Measurements from ENCODE around the gene MALT1. TPM values are rescaled to one million over a fixed set of nuclear protein-coding genes. Genes with fewer than 3 reads are reported as not detected.

The MALT1 gene
- total RNA-seq, 1 experiment from 2014 or later, result 34.0 TPM

GRCh38 chr18:58787536-58788149 is 116.4 kb downstream of the MALT1 start:
- in situ Hi-C loops (cut with HindIII; ENCODE audit: low pct_unique_long_range_greater_than_20kb, low sequenced_read_pairs), result no loop called here
- H3K9me3 ChIP-seq (ENCODE audit: control insufficient read depth, insufficient read depth, low read depth, low read length), result no peaks in the 10 kb centered on the region
- BruUV-seq (replicated peaks), result no TSS peak
- peaks cover 45% of the 10 kb centered on the region for H3K4me1 ChIP-seq (ENCODE audit: control insufficient read depth, insufficient read depth, low read length)
- peak overlapping the region; percentile 96 for H3K27ac ChIP-seq (ENCODE audit: low read length)
- H3K36me3 ChIP-seq (ENCODE audit: control insufficient read depth, insufficient read depth, low read length), result no peaks in the 10 kb centered on the region
- no peak overlapping the region for H3K4me3 ChIP-seq (ENCODE audit: low read depth in 2 of 2, low read length in 2 of 2)
- ATAC-seq, result no peak
- ChIA-PET POLR2A (no interaction called here), CTCF (no interaction called here)
- no peaks in the 10 kb centered on the region for H3K27me3 ChIP-seq (ENCODE audit: control insufficient read depth, insufficient read depth, low read length)
- intact Hi-C loops (cut with micrococcal nuclease; ENCODE audit: unreplicated experiment), result loop anchor here (5.0 kb wide), 1 partner anchor 75 kb away; the partner anchor contains the start of gene ZNF532
- DNase-seq (ENCODE audit: low read depth, low spot score), result no peak
- TF ChIP-seq, protein P1, sequence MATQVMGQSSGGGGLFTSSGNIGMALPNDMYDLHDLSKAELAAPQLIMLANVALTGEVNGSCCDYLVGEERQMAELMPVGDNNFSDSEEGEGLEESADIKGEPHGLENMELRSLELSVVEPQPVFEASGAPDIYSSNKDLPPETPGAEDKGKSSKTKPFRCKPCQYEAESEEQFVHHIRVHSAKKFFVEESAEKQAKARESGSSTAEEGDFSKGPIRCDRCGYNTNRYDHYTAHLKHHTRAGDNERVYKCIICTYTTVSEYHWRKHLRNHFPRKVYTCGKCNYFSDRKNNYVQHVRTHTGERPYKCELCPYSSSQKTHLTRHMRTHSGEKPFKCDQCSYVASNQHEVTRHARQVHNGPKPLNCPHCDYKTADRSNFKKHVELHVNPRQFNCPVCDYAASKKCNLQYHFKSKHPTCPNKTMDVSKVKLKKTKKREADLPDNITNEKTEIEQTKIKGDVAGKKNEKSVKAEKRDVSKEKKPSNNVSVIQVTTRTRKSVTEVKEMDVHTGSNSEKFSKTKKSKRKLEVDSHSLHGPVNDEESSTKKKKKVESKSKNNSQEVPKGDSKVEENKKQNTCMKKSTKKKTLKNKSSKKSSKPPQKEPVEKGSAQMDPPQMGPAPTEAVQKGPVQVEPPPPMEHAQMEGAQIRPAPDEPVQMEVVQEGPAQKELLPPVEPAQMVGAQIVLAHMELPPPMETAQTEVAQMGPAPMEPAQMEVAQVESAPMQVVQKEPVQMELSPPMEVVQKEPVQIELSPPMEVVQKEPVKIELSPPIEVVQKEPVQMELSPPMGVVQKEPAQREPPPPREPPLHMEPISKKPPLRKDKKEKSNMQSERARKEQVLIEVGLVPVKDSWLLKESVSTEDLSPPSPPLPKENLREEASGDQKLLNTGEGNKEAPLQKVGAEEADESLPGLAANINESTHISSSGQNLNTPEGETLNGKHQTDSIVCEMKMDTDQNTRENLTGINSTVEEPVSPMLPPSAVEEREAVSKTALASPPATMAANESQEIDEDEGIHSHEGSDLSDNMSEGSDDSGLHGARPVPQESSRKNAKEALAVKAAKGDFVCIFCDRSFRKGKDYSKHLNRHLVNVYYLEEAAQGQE (IDR thresholded peaks at IDR 0.05; ENCODE audit: insufficient read depth in 1 of 2, low read depth in 2 of 2, low read length in 1 of 2), result no peak
- TF ChIP-seq, protein P2, sequence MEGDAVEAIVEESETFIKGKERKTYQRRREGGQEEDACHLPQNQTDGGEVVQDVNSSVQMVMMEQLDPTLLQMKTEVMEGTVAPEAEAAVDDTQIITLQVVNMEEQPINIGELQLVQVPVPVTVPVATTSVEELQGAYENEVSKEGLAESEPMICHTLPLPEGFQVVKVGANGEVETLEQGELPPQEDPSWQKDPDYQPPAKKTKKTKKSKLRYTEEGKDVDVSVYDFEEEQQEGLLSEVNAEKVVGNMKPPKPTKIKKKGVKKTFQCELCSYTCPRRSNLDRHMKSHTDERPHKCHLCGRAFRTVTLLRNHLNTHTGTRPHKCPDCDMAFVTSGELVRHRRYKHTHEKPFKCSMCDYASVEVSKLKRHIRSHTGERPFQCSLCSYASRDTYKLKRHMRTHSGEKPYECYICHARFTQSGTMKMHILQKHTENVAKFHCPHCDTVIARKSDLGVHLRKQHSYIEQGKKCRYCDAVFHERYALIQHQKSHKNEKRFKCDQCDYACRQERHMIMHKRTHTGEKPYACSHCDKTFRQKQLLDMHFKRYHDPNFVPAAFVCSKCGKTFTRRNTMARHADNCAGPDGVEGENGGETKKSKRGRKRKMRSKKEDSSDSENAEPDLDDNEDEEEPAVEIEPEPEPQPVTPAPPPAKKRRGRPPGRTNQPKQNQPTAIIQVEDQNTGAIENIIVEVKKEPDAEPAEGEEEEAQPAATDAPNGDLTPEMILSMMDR (IDR thresholded peaks at IDR 0.05), result no peak
- TF ChIP-seq TCF7L2 (IDR thresholded peaks at IDR 0.05; ENCODE audit: low read depth, low read length), result no peak
- TF ChIP-seq POLR2AphosphoS5 (IDR thresholded peaks at IDR 0.05; ENCODE audit: low read depth, low read length), result no peak
- TF ChIP-seq SIN3A (IDR thresholded peaks at IDR 0.05; ENCODE audit: borderline replicate concordance, insufficient read depth, low read depth, low read length), result no peak

GRCh38 chr18:58788470-58788869 is 117.2 kb downstream of the MALT1 start:
- Histone ChIP-seq H3K9me3 (ENCODE audit: control insufficient read depth, insufficient read depth, low read depth, low read length) (no peaks in the 10 kb centered on the region), H3K4me1 (ENCODE audit: control insufficient read depth, insufficient read depth, low read length) (peaks cover 44% of the 10 kb centered on the region), H3K27ac (ENCODE audit: low read length) (peak overlapping the region; percentile 96), H3K4me3 (ENCODE audit: low read depth in 2 of 2, low read length in 2 of 2) (no peak overlapping the region), H3K27me3 (ENCODE audit: control insufficient read depth, insufficient read depth, low read length) (no peaks in the 10 kb centered on the region), H3K36me3 (ENCODE audit: control insufficient read depth, insufficient read depth, low read length) (no peaks in the 10 kb centered on the region)
- no peak for ATAC-seq
- BruUV-seq (replicated peaks), result no TSS peak
- ChIA-PET CTCF (interaction anchor here (0.7 kb wide), 1 partner anchor 282 kb away, joined by 3 read pairs; no protein-coding TSS in a partner anchor), POLR2A (no interaction called here)
- DNase-seq (ENCODE audit: low read depth, low spot score), result no peak
- TF ChIP-seq, protein P1 (IDR thresholded peaks at IDR 0.05; ENCODE audit: insufficient read depth in 1 of 2, low read depth in 2 of 2, low read length in 1 of 2), result no peak
- no peak for TF ChIP-seq SIN3A (IDR thresholded peaks at IDR 0.05; ENCODE audit: borderline replicate concordance, insufficient read depth, low read depth, low read length)
- no peak for TF ChIP-seq TCF7L2 (IDR thresholded peaks at IDR 0.05; ENCODE audit: low read depth, low read length)
- TF ChIP-seq, protein P2 (IDR thresholded peaks at IDR 0.05), result no peak
- no peak for TF ChIP-seq POLR2AphosphoS5 (IDR thresholded peaks at IDR 0.05; ENCODE audit: low read depth, low read length)
- intact Hi-C loops (cut with micrococcal nuclease; ENCODE audit: unreplicated experiment) (loop anchor here (5.0 kb wide), 1 partner anchor 74 kb away; the partner anchor contains the start of gene ZNF532), in situ Hi-C loops (cut with HindIII; ENCODE audit: low pct_unique_long_range_greater_than_20kb, low sequenced_read_pairs) (no loop called here)
